IPS-NIHi11 (cell line): Measurements from ENCODE around the gene CCDC85A.

Experiments
- DNase-seq: peaks from one replicate; pipeline ENCODE4 v3.0.0; 2012; ENCODE audit warnings: mixed read lengths, low spot score

Gene CCDC85A

GRCh38 chr2:56297671-56298070, 113.9 kb downstream of the CCDC85A start:
- DNase-seq: no peak

GRCh38 chr2:56299171-56299691, 115.4 kb downstream of the CCDC85A start:
- DNase-seq: no peak

DNA sequence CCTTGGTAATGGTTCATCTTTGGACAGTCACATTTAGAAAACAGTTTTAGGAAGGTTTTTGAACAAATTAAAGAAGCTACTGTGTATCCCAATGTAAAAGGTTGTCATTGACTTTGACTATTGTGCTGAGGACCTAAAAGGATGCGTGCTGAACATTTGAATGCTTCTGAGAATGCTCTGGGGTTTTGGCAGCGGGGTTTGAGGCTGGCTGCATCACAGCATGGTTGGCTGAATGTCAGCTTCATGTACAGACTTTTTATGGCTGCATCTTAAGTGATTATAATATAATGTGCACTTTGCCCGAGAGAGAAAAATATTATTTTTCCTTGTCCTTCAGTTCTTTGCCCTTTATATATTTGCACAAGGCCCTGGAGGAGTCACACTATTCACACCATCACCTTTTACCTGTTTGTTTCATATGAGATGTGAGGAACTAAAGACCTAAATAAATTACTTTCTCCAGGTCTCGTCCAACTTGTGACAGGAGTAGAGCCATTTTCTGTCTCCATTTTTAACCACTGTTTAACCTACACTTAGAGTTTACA, 125.9 kb downstream of the CCDC85A start:
- DNase-seq: no peak

DNA sequence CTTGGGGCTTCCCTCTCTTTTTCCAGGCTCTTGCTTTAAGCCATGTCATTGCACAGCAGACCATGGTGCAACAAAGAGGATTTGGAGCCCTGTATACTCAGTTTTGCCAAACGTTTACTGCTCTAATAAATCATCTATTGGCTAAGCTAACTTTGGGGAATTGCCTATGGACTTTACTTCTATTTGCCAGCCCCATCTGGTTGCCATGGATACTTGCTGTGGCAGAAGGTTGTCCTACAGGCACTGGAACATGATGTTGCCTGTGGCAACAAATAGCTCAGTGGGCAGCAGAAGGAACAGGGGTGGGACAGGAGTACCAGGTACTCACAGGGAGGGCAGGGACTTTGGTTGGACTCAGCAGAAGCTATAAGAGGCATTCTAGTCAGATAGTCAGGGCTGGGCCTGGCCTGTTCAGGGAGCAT, 129.7 kb downstream of the CCDC85A start:
- no peak for DNase-seq

DNA sequence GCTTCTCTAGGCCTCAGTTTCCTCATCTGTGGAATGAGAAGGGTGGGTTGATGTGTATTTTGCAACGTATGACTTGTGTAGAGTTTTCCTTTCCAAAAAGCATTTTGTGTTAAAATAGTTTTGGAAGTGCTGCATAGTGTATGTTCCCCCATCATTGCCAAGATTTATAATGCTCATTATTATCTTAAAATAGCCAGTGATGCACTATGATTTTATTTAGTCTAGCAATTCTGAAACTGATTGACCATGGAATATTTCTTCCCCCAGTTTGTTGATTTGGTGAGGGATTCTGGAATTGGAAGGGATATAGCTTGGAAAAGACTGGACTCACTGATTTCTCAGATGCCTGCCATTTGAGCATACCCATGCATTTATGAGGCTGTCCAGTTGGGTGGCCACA, 130.6 kb downstream of the CCDC85A start:
- DNase-seq: no peak

GRCh38 chr2:56314796-56315195, 131.0 kb downstream of the CCDC85A start:
- no peak for DNase-seq

DNA sequence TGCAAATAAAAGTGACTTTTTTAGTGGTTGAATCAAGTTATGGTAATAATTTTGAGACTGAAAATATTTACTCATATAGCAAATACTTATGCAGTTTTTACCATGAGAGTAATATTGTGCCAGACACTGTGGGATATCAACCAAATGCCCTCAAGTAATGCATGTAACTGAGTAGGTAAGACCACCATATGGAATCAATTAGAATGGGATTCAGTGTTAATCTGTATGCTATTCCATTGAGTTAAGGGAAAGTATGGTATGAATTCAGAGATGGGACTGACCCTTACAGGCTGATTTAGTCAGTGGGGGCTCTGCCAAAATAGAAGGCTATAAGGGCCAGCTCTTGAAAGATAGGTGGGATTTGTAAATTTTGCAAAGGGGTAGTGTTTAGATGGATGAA, 131.6 kb downstream of the CCDC85A start:
- no peak for DNase-seq

DNA sequence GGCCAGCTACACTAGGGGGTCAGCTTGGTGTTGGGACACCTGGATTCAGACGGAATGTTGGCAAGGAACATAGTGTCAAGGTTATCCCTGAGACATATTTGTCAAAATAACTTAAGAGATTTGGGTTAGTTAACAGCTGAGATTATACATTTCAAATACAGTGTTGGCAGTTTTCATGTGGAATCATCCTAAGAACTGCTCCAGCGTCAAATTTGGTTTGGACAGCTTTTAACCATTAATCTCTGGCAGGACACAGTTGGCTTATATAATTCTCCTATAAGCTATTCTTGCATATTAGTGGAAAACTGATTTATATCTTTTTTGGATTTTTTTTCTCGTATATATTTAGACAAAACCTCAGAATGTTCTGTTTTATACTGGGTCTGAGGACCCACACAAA, 132.2 kb downstream of the CCDC85A start:
- no peak for DNase-seq

GRCh38 chr2:56318147-56318546, 134.4 kb downstream of the CCDC85A start:
- no peak for DNase-seq

- no peak for DNase-seq
Observed at GRCh38 chr2:56325661-56326345, 142.0 kb downstream of the CCDC85A start.

DNA sequence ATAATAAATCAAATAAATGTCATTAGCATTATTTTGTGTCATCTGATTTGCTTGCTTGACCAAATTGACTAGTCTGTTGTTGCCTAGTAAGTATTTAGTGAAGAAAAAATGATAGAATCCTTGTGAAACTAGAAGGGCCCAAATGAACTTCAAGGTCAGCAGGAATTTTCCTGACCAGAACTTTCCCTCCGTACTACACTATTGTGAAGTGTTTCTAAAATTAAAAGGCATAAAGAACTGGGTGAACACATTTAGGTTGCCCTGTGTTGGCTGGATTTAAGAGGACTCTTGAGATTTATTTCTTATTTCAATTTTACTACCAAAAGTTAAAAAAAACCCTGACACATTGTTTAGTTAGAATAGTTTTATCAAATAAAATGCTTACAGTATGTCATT, 142.6 kb downstream of the CCDC85A start:
- no peak for DNase-seq

DNA sequence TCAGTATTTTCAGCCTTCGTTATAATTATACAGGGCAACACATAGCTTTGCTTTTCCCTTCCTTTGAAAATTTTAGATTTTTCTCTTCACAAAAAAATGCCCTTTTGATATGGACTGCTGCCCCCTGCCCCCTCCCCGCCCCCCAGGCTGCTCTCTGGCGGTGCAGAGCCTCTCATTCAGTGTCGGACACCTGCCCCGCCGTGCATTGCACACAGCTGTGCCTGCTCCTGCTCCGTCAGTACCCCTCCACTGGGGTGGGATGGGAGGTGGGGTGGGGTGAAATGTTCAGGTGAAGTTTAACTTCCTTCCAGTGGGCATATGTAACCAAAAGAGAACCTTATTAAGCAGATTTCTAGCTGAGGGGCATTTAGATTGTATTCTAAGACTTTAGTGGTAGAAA, 148.0 kb downstream of the CCDC85A start:
- no peak for DNase-seq

- peak; percentile 49 for DNase-seq
Observed at GRCh38 chr2:56333812-56334485, 150.2 kb downstream of the CCDC85A start.

DNA sequence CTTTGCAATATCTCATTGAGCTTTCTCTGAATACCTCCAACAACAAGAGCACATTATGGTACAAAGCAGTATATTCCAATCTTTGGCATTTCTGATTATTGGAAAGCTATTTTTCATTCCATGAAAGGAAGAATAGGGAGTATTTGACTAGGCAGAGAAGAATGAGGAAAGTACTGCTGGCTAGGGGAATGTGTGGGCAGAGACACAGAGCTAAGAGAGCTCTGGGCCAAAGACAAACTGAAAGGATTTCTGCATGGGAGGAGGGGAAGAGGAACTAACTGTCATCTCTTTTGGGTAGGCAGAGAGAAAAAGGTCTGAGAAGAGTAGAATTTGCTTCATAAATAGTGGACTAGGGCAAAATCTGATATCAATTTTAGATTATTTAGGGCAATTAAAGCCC, 150.8 kb downstream of the CCDC85A start:
- peak; percentile 31 for DNase-seq

- no peak for DNase-seq
Observed at GRCh38 chr2:56335101-56335500, 151.3 kb downstream of the CCDC85A start.

DNA sequence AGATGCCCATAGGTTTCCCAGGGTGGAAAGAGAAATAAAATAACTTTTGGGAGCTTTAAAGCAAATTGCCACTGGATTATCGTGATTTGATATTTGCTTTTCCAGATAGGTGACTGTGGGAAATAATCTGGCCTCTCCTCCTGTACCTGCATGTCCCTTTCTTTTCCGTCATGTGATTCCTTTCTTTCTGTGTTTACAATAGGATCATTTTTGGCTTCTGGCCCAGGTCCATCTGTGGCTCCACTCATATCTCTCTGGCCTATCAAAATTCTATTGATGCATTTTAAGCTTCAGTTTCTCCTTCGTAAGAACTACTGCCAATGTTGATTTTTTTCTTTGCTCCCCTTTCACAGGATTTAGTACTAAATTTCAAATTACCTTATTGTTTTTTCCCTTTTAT, 153.6 kb downstream of the CCDC85A start:
- no peak for DNase-seq

DNA sequence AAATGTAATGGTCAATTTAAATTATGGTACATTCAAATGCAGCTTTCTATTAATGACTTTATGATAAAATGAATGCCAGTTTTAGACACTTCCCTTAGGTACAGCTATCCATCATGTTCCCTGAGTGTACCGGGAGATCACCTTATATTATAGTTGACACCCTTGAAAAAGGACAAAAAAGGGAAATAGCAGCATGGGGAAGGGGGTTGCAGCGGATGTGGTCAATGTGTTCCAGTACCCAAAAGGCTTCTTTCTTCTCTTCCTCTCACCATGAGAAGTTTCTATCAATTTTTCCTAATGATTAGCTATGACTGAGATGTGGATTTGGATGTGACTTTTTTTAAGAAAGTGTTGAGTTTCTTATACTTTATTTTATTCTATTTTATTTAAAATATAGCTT, 154.4 kb downstream of the CCDC85A start:
- DNase-seq: no peak

- DNase-seq: no peak
Observed at GRCh38 chr2:56344771-56345170, 161.0 kb downstream of the CCDC85A start.

DNA sequence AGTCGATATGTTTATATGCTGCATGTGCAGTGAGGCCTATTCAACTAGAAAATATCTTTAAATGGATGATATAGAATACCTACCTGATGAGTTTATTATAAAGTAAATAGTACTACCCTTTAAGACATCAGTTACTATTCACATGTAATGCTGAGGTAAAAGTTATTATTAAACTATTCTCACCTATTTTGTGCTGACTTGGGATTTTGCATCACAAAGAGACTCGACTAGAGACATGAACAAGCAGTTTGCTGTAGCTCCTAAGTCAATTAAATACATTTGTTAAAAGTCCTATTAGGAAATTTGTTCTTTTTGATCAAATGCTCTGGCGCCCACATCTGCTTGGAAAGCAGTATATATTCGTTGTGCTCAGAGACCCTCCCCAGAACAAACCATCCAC, 164.1 kb downstream of the CCDC85A start:
- no peak for DNase-seq

GRCh38 chr2:56348392-56349210, 164.8 kb downstream of the CCDC85A start:
- no peak for DNase-seq

- DNase-seq: no peak
Observed at GRCh38 chr2:56357655-56358295, 174.0 kb downstream of the CCDC85A start.

- DNase-seq: no peak
Observed at GRCh38 chr2:56361844-56362243, 178.1 kb downstream of the CCDC85A start.
